Esophagus muscularis mucosa (tissue), 4 donors: ENCODE data around the gene MUC4. TPM values are rescaled to one million over a fixed set of nuclear protein-coding genes. Genes with fewer than 3 reads are reported as not detected.

Source experiments
- DNase-seq: peaks from one replicate; pipeline ENCODE4 v3.0.0-alpha.2; 2017; ENCODE audit errors: extremely low spot score
- H3K27ac ChIP-seq, 4 donors: fragments of 200-600 bp; sonication (generic); replicated peaks in 1 of 4; 1 replicate in 3 of 4; 2 replicates in 1 of 4; pipeline ENCODE4 v1.5.1; 2016 to 2019; ENCODE audit warnings: mild to moderate bottlenecking in 1 of 4
- H3K27me3 ChIP-seq, 4 donors: fragments of 200-600 bp; sonication (generic); one replicate each; pipeline versions ENCODE4 v1.5.1 to v1.6.0; 2016 to 2019
- H3K36me3 ChIP-seq, 4 donors: fragments of 200-600 bp; sonication (generic); one replicate each; pipeline ENCODE4 v1.5.1; 2016 to 2019
- H3K4me1 ChIP-seq, 4 donors: fragments of 200-600 bp; sonication (generic); one replicate each; pipeline ENCODE4 v1.5.1; 2016 to 2019
- H3K4me3 ChIP-seq, 4 donors: fragments of 200-600 bp; sonication (generic); 1 replicate in 2 of 4; 2 replicates in 2 of 4; pipeline ENCODE4 v1.5.1; 2016 to 2019; ENCODE audit warnings: mild to moderate bottlenecking in 4 of 4, moderate library complexity in 1 of 4
- H3K9me3 ChIP-seq, 4 donors: fragments of 200-600 bp; sonication (generic); 1 replicate in 3 of 4; 2 replicates in 1 of 4; pipeline ENCODE4 v1.5.1; 2016 to 2019
- CTCF ChIP-seq, 3 experiments: fragments of 200-600 bp in 2 of 3; fragments of 450-650 bp in 1 of 3; sonication (generic) in 2 of 3; IDR thresholded peaks; one replicate each; pipeline ENCODE4 v1.5.1; 2017 to 2019; ENCODE audit warnings: antibody characterized with exemption in 3 of 3, mild to moderate bottlenecking in 2 of 3, moderate library complexity in 1 of 3
- EP300 ChIP-seq: sonication (generic); formaldehyde crosslinking; IDR thresholded peaks from one replicate; pipeline ENCODE4 v1.6.1; 2017; ENCODE audit warnings: antibody characterized with exemption
- POLR2A ChIP-seq: fragments of 450-650 bp; IDR thresholded peaks from one replicate; pipeline ENCODE4 v1.6.1; 2017; ENCODE audit warnings: antibody characterized with exemption, moderate library complexity, mild to moderate bottlenecking, low read depth
- POLR2AphosphoS5 ChIP-seq, 2 donors: sonication (generic); formaldehyde crosslinking; IDR thresholded peaks; one replicate each; pipeline ENCODE4 v1.6.1; 2017; ENCODE audit warnings: antibody characterized with exemption in 2 of 2
- WGBS: methylation state at CpG from one replicate; pipeline ENCODE4 v1.1.5; 2018; 5-methylcytosine and 5-hydroxymethylcytosine counted together
- intact Hi-C: fragments of 100-400 bp; cut with DNase I; formaldehyde crosslinking; loops from one replicate; pipeline ENCODE4 v1.15.1; 2023
- total RNA-seq, 4 donors: library from RNA; depleted of rRNA; stranded (reverse); fragments of >200 nt; gene quantifications; one replicate each; pipeline versions ENCODE4 v1.1.0 to v1.2.1, GENCODE V29; 2016

The MUC4 gene
- total RNA-seq, 4 donors from 2014 or later, result 0.19 to 0.63 (median 0.42) TPM; not detected in 1

- Histone ChIP-seq H3K9me3 (no peaks in the 10 kb centered on the region), H3K4me3 (no peak overlapping the region), H3K4me1 (peaks cover 0 to 18% (median 14%) of the 10 kb centered on the region in 4 donors), H3K36me3 (no peaks in the 10 kb centered on the region), H3K27me3 (no peaks in the 10 kb centered on the region), H3K27ac (no peak overlapping the region)
- intact Hi-C loops, result no loop called here
- DNase-seq, result no peak
- WGBS, result 82% methylated on average over 13 of the region's 13 CpGs
- no peak for TF ChIP-seq EP300
- TF ChIP-seq POLR2AphosphoS5 (IDR thresholded peaks at IDR 0.05), result no peak
- TF ChIP-seq CTCF (IDR thresholded peaks at IDR 0.05), result no peak
- TF ChIP-seq POLR2A, result no peak
Measured at GRCh38 chr3:195855471-195856409, 44.0 kb upstream of the MUC4 start.

GRCh38 chr3:195854628-195855294 is 43.0 kb upstream of the MUC4 start:
- DNase-seq, result no peak
- no peak overlapping the region for H3K4me3 ChIP-seq
- intact Hi-C loops, result no loop called here
- TF ChIP-seq CTCF (IDR thresholded peaks at IDR 0.05), result no peak
- TF ChIP-seq POLR2A, result no peak
- no peak for TF ChIP-seq POLR2AphosphoS5 (IDR thresholded peaks at IDR 0.05)
- TF ChIP-seq EP300, result no peak
- H3K36me3 ChIP-seq, result no peaks in the 10 kb centered on the region
- WGBS, result 86% methylated on average over 9 of the region's 9 CpGs
- no peaks in the 10 kb centered on the region for H3K9me3 ChIP-seq
- peaks cover 0 to 18% (median 13%) of the 10 kb centered on the region in 4 donors for H3K4me1 ChIP-seq
- no peaks in the 10 kb centered on the region for H3K27me3 ChIP-seq
- H3K27ac ChIP-seq, result no peak overlapping the region

GRCh38 chr3:195853996-195854395 is 42.3 kb upstream of the MUC4 start:
- H3K4me3 ChIP-seq, result no peak overlapping the region
- H3K4me1 ChIP-seq, result peaks cover 0 to 10% (median 6%) of the 10 kb centered on the region in 4 donors
- H3K27ac ChIP-seq, result no peak overlapping the region
- DNase-seq, result no peak
- H3K9me3 ChIP-seq, result no peaks in the 10 kb centered on the region
- no peak for TF ChIP-seq POLR2AphosphoS5 (IDR thresholded peaks at IDR 0.05)
- no peak for TF ChIP-seq CTCF (IDR thresholded peaks at IDR 0.05)
- no peak for TF ChIP-seq POLR2A
- TF ChIP-seq EP300, result no peak
- no peaks in the 10 kb centered on the region for H3K27me3 ChIP-seq
- intact Hi-C loops, result no loop called here
- WGBS, result 78% methylated on average over 14 of the region's 14 CpGs
- no peaks in the 10 kb centered on the region for H3K36me3 ChIP-seq

DNA sequence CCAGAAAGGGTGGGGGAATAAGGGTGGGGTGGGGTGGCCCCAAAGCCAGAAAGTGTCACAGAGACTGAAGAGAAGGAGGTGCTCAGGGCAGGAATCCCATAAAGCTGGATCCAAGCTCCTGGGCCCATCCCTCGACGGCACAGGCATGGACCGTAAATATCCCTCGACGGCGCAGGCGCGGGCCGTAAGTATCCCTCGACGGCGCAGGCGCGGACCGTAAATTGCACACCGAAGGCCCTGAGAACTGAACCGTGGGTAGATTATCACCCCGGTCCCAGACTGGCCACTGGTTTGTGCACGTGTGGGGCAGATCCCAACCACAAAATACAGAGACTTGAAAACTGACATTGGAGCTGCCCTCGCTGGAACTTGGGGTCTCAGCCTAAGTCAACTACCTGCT is 41.3 kb upstream of the MUC4 start:
- no peak overlapping the region for H3K27ac ChIP-seq
- no peak overlapping the region for H3K4me3 ChIP-seq
- H3K36me3 ChIP-seq, result no peaks in the 10 kb centered on the region
- TF ChIP-seq EP300 (no peak), POLR2AphosphoS5 (IDR thresholded peaks at IDR 0.05) (no peak), POLR2A (no peak), CTCF (IDR thresholded peaks at IDR 0.05) (no peak)
- DNase-seq, result no peak
- WGBS, result 93% methylated on average over 20 of the region's 20 CpGs
- peaks cover 0 to 9% (median 4%) of the 10 kb centered on the region in 4 donors for H3K4me1 ChIP-seq
- no peaks in the 10 kb centered on the region for H3K9me3 ChIP-seq
- intact Hi-C loops, result no loop called here
- H3K27me3 ChIP-seq, result no peaks in the 10 kb centered on the region
